Measurements from ENCODE around the gene PRICKLE3.
A peak's percentile ranks its signal among the peaks of the same experiment; 100 is the strongest.

PRICKLE3 gene

DNA sequence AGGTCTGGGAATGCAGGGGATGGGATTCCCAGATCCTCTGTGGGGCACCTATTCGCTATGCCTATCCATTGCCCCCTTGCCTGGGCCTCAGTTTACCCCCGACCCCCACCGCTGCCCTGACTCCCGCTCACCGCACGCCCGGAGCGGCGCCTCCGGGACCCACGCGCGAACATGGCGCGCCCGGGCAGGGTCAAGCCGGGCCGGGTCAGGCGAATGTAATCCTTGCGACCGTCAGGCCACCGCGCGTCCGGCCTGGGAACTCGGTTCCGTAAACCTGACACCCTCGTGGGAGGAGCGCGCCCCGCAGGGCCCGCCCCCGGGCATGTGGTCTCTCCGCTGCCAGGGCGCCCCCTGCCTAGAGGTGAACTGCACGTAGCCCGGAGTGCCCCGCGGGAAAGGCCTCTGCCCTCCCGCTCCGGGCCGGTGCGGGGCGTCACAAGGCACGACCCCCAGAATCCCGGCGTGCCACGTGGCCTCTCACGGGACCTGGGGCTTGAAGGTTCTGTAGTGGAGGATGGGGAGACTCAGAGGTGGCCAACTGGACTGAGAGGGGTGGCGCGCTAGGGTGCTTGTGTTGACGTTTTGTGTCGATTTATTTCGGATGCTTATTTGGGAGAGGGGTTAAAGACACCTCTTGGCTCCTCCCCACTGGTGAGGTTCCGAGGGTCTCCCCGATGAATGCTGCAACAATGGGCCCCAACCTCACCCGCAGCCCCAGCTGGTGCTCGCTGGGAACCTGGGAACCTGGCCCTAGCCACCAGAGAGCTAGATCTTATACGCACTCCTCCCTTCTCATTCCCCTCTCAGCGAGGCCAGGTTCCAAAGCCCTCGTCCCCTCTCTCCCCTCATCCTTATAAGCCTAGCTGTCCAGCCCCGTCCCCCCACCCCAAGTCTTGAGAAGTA lies at the start of gene PRICKLE3:
PRICKLE3 (minus strand) TSS at position 249 of the 903 bp plus-strand sequence; CDS start at position 173, 76 bp downstream.
- Mint-ChIP-seq H3K27ac (peak within 1 kb of the TSS; percentile 77), H3K27me3 (ENCODE audit: low read depth) (no peaks in the 10 kb centered on the region), H3K4me1 (ENCODE audit: low read depth) (peaks cover 22% of the 10 kb centered on the region), H3K36me3 (ENCODE audit: low read depth) (peaks cover 7% of the 10 kb centered on the region), H3K9me3 (no peaks in the 10 kb centered on the region), H3K4me3 (peak within 1 kb of the TSS; percentile 89)
- peak; percentile 71 for DNase-seq (ENCODE audit: low spot score)

DNA sequence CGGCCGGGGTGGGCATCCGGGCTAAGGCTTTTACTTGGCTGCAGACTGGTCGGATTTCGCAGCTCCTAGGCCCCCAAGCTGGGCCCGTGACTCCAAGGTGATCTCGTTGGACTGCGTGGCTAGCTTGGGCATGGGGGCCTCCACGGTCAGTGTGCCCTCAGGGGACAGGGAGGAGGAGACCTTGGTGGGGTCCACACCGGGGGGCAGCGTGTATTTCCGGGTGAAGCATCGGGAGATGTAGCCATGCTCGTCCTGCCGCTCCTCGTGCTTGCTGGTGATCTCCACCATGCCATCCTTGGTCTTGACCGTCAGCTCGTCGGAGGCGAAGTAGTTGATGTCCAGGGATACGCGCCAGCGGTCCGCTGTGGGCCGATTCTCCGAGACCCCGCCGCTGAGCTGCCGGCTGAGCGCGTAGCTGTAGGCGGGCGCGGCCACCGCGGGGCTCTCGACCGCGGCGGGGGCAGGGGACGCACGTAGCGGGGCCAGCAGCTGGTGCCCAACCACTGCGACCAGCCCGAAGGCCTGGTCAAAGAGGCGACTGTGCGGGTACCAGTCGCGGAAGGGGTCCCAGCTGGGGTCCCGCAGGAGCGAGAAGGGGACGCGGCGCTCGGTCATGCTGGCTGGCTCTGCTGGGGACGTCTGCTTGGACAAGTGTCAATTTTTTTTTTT lies 47.8 kb upstream of the PRICKLE3 start:
- H3K27ac Mint-ChIP-seq, result no peak overlapping the region
- no peaks in the 10 kb centered on the region for H3K9me3 Mint-ChIP-seq
- no peak overlapping the region for H3K4me3 Mint-ChIP-seq
- DNase-seq (ENCODE audit: low spot score), result no peak
- peaks cover 22% of the 10 kb centered on the region for H3K4me1 Mint-ChIP-seq (ENCODE audit: low read depth)
- peaks cover 6% of the 10 kb centered on the region for H3K36me3 Mint-ChIP-seq (ENCODE audit: low read depth)
- no peaks in the 10 kb centered on the region for H3K27me3 Mint-ChIP-seq (ENCODE audit: low read depth)

DNA sequence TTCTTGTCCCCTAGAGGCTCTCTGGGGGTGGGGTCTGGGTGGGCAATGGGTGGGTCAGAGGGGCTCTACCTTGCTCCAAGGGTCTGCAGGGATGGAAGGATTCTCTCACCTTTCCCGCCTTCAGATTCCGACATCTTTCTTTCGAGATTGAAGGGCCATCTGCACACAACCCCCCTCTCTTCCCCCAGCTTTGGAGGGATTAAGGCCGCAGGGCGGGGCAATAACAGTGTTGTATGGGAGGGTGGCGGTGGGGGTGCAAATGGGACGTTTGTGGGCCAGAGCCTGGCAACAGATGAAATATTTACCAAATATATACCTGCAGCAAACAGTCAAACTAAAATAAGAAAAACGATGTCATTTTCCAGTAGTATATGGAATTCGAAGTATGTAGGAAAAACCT lies 47.0 kb upstream of the PRICKLE3 start, which contains the start of gene CACNA1F:
CACNA1F (minus strand) TSS at position 165 of the 400 bp plus-strand sequence; CDS start at position 134, 31 bp downstream.
- H3K4me3 Mint-ChIP-seq, result no peak within 1 kb of the TSS
- no peak for DNase-seq (ENCODE audit: low spot score)
- no peak within 1 kb of the TSS for H3K27ac Mint-ChIP-seq
- H3K36me3 Mint-ChIP-seq (ENCODE audit: low read depth), result peaks cover 6% of the 10 kb centered on the region
- peaks cover 22% of the 10 kb centered on the region for H3K4me1 Mint-ChIP-seq (ENCODE audit: low read depth)
- H3K9me3 Mint-ChIP-seq, result no peaks in the 10 kb centered on the region
- no peaks in the 10 kb centered on the region for H3K27me3 Mint-ChIP-seq (ENCODE audit: low read depth)

GRCh38 chrX:49232525-49232924 lies 46.4 kb upstream of the PRICKLE3 start:
- peaks cover 22% of the 10 kb centered on the region for H3K4me1 Mint-ChIP-seq (ENCODE audit: low read depth)
- H3K27me3 Mint-ChIP-seq (ENCODE audit: low read depth), result no peaks in the 10 kb centered on the region
- H3K27ac Mint-ChIP-seq, result no peak overlapping the region
- peaks cover 6% of the 10 kb centered on the region for H3K36me3 Mint-ChIP-seq (ENCODE audit: low read depth)
- H3K9me3 Mint-ChIP-seq, result no peaks in the 10 kb centered on the region
- no peak for DNase-seq (ENCODE audit: low spot score)
- H3K4me3 Mint-ChIP-seq, result no peak overlapping the region

DNA sequence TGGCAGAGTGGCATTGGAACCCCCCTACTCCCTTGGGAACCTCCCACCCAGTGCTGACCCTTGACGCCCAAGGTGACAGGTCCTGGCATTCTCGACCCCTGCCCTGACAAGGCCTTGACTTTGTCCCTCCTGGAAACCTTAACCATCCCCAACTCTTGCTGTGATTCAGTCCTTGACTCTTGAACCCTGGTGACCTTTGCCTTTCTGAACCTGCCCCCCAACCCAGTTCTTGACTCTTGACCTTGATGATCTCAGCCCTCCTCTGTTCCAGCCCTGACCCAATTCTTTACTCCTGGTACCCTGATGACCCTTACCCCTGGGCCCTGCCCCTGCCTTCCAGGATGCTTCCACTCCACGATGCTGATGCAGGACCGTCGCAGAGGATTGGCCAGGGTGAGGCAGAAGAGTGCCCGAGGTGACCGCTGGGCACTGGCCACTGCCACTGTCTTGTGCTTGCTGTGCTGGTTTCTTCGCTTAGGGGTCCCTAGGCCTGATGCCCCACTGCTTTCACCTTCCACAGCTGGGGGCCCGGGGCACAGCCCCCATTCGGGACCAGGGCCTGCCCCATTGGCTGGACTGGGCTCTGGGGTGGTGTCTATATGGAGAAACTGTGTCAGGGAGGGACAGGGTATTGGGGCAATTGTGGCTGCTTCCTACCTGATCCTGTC lies 45.3 kb upstream of the PRICKLE3 start:
- Mint-ChIP-seq H3K4me1 (ENCODE audit: low read depth) (peaks cover 14% of the 10 kb centered on the region), H3K27ac (peak overlapping the region; percentile 90), H3K9me3 (no peaks in the 10 kb centered on the region), H3K4me3 (peak overlapping the region; percentile 76), H3K27me3 (ENCODE audit: low read depth) (no peaks in the 10 kb centered on the region), H3K36me3 (ENCODE audit: low read depth) (no peaks in the 10 kb centered on the region)
- no peak for DNase-seq (ENCODE audit: low spot score)

- H3K4me3 Mint-ChIP-seq, result peak overlapping the region; percentile 76
- DNase-seq (ENCODE audit: low spot score), result peak; percentile 58
- peak overlapping the region; percentile 90 for H3K27ac Mint-ChIP-seq
- H3K9me3 Mint-ChIP-seq, result no peaks in the 10 kb centered on the region
- H3K27me3 Mint-ChIP-seq (ENCODE audit: low read depth), result peaks cover 1% of the 10 kb centered on the region
- H3K4me1 Mint-ChIP-seq (ENCODE audit: low read depth), result peaks cover 14% of the 10 kb centered on the region
- no peaks in the 10 kb centered on the region for H3K36me3 Mint-ChIP-seq (ENCODE audit: low read depth)
Observed at GRCh38 chrX:49230500-49231232, 44.5 kb upstream of the PRICKLE3 start.

DNA sequence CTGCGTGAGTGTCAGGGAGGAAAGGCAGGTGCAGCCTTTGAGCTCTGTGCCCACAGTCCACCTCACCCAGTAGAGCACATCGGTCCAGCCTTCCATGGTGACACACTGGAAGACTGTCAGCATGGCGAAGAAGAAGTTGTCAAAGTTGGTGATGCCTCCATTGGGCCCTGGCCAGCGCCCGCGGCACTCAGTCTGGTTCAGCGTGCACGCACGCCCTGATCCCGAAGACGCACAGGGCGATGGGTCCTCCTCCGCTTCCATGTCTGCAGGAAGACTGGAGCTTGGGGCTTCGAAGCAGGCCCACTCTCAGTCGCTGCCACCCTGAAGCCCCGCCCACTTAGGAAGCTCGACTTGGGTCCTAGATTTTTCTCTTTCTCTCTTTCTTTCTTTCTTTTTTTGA lies 42.0 kb upstream of the PRICKLE3 start:
- peaks cover 11% of the 10 kb centered on the region for H3K4me1 Mint-ChIP-seq (ENCODE audit: low read depth)
- peaks cover 8% of the 10 kb centered on the region for H3K27me3 Mint-ChIP-seq (ENCODE audit: low read depth)
- H3K9me3 Mint-ChIP-seq, result no peaks in the 10 kb centered on the region
- no peak overlapping the region for H3K4me3 Mint-ChIP-seq
- no peak overlapping the region for H3K27ac Mint-ChIP-seq
- DNase-seq (ENCODE audit: low spot score), result no peak
- no peaks in the 10 kb centered on the region for H3K36me3 Mint-ChIP-seq (ENCODE audit: low read depth)

DNA sequence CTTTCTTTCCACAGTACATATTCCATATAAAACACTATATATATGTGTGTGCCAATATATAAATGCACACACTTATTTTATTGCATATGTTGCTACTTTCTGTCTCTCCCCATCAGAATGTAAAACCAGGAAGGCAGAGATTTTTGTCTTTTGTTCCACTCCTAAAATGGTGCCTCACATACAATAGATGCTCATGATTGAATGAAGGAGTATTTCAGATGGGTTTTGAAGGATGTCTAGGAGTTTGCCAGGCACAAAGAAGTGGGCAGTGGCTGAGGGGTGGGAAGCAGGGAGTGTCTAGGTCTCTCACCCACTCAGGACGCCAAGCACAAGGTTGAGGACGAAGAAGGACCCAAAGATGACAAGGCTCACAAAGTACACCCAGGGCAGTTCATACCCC lies 41.6 kb upstream of the PRICKLE3 start:
- Mint-ChIP-seq H3K36me3 (ENCODE audit: low read depth) (no peaks in the 10 kb centered on the region), H3K4me3 (no peak overlapping the region), H3K27ac (no peak overlapping the region), H3K9me3 (no peaks in the 10 kb centered on the region), H3K27me3 (ENCODE audit: low read depth) (peaks cover 8% of the 10 kb centered on the region), H3K4me1 (ENCODE audit: low read depth) (peaks cover 10% of the 10 kb centered on the region)
- no peak for DNase-seq (ENCODE audit: low spot score)

GRCh38 chrX:49226946-49227345 lies 40.8 kb upstream of the PRICKLE3 start:
- Mint-ChIP-seq H3K36me3 (ENCODE audit: low read depth) (no peaks in the 10 kb centered on the region), H3K4me3 (no peak overlapping the region), H3K27me3 (ENCODE audit: low read depth) (peaks cover 8% of the 10 kb centered on the region), H3K9me3 (no peaks in the 10 kb centered on the region), H3K27ac (no peak overlapping the region), H3K4me1 (ENCODE audit: low read depth) (peaks cover 8% of the 10 kb centered on the region)
- DNase-seq (ENCODE audit: low spot score), result no peak

GRCh38 chrX:49225858-49226257 lies 39.7 kb upstream of the PRICKLE3 start:
- Mint-ChIP-seq H3K36me3 (ENCODE audit: low read depth) (no peaks in the 10 kb centered on the region), H3K27me3 (ENCODE audit: low read depth) (peaks cover 8% of the 10 kb centered on the region), H3K27ac (no peak overlapping the region), H3K9me3 (no peaks in the 10 kb centered on the region), H3K4me1 (ENCODE audit: low read depth) (no peaks in the 10 kb centered on the region), H3K4me3 (no peak overlapping the region)
- DNase-seq (ENCODE audit: low spot score), result no peak

DNA sequence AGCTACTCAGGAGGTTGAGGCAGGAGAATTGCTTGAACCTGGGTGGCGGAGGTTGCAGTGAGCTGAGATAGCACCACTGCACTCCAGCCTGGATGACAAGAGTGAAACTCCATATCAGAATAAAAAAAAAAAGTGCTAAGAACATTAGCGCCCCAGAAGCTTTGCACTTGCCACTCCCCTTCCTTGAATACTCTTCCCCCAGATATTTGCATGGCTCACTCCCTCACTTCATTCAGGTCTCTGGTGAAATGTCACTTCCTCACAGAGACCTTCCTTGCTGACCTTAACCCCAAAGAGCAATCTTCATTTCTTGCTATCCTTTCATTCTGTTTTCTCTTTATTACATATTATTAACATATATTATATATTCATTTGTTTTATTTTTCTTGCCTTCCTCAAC lies 35.7 kb upstream of the PRICKLE3 start:
- no peaks in the 10 kb centered on the region for H3K9me3 Mint-ChIP-seq
- H3K4me1 Mint-ChIP-seq (ENCODE audit: low read depth), result no peaks in the 10 kb centered on the region
- peaks cover 11% of the 10 kb centered on the region for H3K27me3 Mint-ChIP-seq (ENCODE audit: low read depth)
- no peaks in the 10 kb centered on the region for H3K36me3 Mint-ChIP-seq (ENCODE audit: low read depth)
- no peak for DNase-seq (ENCODE audit: low spot score)
- no peak overlapping the region for H3K27ac Mint-ChIP-seq
- H3K4me3 Mint-ChIP-seq, result no peak overlapping the region

DNA sequence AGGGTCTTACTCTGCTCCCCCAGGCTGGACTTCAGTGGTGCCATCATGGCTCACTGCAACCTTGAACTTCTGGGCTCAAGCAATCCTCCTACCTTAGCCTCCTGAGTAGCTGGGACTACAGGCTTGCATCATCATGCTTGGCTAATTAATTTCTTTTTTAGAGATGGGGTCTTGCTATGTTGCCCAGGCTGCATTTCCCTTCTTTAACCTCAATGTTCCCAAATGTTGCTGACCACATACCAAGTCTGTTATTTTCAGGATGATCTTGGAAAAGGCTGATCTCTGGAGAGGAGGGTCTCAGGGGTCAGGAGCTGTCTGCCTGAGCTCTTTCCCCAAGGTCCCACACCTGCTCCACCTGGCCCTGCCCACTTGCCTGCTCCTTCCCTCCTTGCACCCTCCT lies 33.9 kb upstream of the PRICKLE3 start:
- Mint-ChIP-seq H3K9me3 (no peaks in the 10 kb centered on the region), H3K27ac (no peak overlapping the region)

DNA sequence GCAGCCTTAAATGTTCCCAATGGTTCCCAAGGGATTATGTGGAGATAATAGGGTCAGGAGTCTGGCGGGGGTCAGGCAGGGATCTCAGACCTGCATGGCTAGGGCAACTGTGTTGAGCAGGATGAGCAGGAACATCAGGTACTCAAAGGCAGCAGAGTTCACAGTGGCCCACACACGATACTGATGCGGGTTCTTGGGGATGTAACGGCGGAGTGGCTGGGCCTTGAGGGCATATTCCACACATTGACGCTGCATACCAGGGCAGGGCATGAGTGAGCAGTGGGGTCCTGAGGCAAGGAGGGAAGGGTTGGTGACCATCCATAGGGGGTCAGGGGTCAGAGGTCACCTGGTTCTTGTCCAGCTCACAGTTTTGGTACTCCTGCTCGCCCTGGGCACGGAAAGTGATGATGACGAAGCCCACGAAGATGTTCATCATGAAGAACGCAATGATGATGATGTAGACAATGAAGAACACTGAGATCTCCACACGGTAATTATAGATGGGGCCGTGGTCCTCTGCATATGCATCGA lies 28.9 kb upstream of the PRICKLE3 start:
- H3K27me3 Mint-ChIP-seq (ENCODE audit: low read depth), result peaks cover 3% of the 10 kb centered on the region
- H3K36me3 Mint-ChIP-seq (ENCODE audit: low read depth), result no peaks in the 10 kb centered on the region
- H3K4me3 Mint-ChIP-seq, result no peak overlapping the region
- no peak overlapping the region for H3K27ac Mint-ChIP-seq
- no peaks in the 10 kb centered on the region for H3K9me3 Mint-ChIP-seq
- no peak for DNase-seq (ENCODE audit: low spot score)
- no peaks in the 10 kb centered on the region for H3K4me1 Mint-ChIP-seq (ENCODE audit: low read depth)

More for the DNA sequence above, 33.9 kb upstream of the PRICKLE3 start:
- DNase-seq (ENCODE audit: low spot score), result no peak
- Mint-ChIP-seq H3K4me1 (ENCODE audit: low read depth) (no peaks in the 10 kb centered on the region), H3K4me3 (no peak overlapping the region), H3K27me3 (ENCODE audit: low read depth) (peaks cover 8% of the 10 kb centered on the region), H3K36me3 (ENCODE audit: low read depth) (no peaks in the 10 kb centered on the region)

Data from T-helper 2 cell treated with Interferon-gamma antibody and Interleukin-4, amounts not matched to agents 5 μg/mL and 100 μg/mL, for 36 hours (primary cell).